ACHN (cell line): ENCODE measurements around the gene CDH26.

Source experiments
- DNase-seq: peaks from one replicate; pipeline ENCODE4 v3.0.0-alpha.2; 2015
- in situ Hi-C: cut with HindIII; loops from 2 replicates; pipeline ENCODE4 v1.10.0; 2017; ENCODE audit warnings: low sequenced_read_pairs, low pct_ligation_motif_present, low pct_unique_long_range_greater_than_20kb

Gene CDH26

DNA sequence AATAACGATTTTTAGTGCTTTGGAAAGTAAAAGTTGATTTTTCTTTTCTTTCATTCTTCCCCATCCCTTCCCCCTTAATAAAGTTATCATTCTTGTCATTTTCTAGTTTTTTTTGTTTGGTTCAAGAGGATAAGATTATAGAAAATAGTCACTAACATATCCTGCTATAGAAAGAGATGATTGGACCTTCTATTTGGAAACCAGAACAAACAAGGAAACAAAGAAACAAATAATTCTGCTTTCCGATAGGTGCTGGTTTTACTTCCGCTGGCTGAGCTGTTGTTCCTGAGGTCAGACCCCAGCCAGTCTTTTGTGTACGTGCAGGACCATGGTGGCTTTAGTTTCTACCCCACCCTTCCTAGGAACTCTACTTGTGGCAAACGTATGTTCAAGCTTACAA, at the start of gene CDH26:
Gene CDH26 (plus strand): TSS at position 301 of the 400 bp plus-strand sequence. CDS start 304 bp downstream, outside the sequence.
- no peak for DNase-seq
- in situ Hi-C loops, result no loop called here

DNA sequence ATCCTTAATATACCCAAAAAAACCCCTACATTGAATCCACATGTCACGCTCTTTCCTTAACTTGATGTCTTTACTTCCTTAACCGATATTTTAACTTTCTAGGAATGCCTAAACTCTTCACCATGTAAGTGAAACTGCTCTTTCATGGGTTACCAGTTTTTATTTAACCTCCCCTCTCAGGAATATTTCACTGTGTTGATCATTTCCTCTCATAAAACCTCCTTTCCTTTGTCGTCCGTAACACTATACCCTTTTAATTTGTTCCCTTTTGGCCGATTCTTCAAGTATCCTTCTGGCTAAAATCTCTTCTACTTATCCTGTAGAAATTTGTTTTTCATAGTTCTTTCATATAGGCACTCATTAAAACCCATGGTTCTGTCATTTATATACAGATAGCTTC, 49.4 kb upstream of the CDH26 start:
- in situ Hi-C loops, result no loop called here
- no peak for DNase-seq

GRCh38 chr20:59911041-59911440, 47.2 kb upstream of the CDH26 start:
- in situ Hi-C loops, result no loop called here
- no peak for DNase-seq

DNA sequence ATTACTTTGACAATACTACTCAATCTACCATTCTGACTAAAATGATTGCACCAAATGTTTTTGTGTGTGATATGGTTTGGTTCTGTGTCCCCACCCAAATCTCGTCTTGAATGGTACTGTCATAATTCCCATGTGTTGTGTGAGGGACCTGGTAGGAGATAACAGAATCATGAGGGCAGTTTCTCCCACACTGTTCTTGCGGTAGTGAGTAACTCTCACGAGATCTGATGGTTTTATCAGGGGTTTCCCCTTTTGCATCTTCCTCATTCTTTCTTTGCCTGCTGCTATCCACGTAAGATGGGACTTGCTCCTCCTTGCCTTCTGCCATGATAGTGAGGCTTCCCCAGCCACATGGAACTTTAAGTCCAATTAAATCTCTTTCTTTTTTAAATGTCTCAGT, 45.6 kb upstream of the CDH26 start:
- no peak for DNase-seq
- in situ Hi-C loops, result no loop called here

DNA sequence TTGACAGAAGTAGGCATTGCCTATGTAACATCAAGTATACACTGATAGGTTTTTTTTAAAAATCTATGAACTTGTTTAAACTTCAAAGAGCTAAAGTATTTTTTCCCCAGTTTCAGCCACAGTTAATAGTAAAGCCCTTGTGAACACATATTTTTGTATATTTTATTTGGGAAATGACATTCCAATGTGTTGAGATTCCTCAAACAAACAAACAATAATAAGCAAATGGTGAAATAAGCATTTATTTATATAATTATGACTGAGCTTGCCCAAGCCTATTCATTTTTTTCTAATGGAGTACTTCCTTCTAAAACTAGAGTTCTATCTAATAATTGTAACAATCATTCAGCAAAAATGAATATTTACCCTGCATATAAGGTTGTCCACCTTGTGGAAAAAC, 37.3 kb upstream of the CDH26 start:
- no peak for DNase-seq
- in situ Hi-C loops, result no loop called here

DNA sequence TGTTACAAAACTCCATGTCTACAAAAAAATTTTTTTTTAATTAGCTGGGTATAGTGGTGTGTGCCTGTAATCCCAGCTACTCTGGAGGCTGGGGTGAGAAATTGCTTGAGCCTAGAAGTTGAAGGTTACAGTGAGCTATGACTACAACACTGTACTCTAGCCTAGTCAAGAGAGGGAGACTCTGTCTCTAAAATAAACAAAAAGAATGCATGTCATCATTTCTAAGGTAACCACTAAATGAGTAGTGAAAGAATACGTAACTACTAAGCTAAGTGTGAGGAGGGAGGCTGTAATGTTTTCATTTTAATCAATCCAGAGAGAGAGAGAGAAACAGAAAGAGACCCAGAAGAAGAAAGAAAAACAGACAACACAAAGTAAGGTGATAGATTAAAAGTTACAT, 34.7 kb upstream of the CDH26 start:
- no peak for DNase-seq
- in situ Hi-C loops, result no loop called here

GRCh38 chr20:59925359-59925758, 32.9 kb upstream of the CDH26 start:
- in situ Hi-C loops, result no loop called here
- no peak for DNase-seq

GRCh38 chr20:59925899-59926298, 32.3 kb upstream of the CDH26 start:
- in situ Hi-C loops, result no loop called here
- DNase-seq, result no peak

GRCh38 chr20:59931511-59932312, 26.5 kb upstream of the CDH26 start:
- in situ Hi-C loops, result no loop called here
- DNase-seq, result no peak

GRCh38 chr20:59932616-59933295, 25.5 kb upstream of the CDH26 start:
- in situ Hi-C loops, result no loop called here
- DNase-seq, result no peak

- in situ Hi-C loops, result no loop called here
- DNase-seq, result no peak
Measured at GRCh38 chr20:59933296-59933848, 24.9 kb upstream of the CDH26 start, which contains the start of gene SYCP2. Gene SYCP2 (minus strand): TSS chr20:59933637. CDS start chr20:59922413, 11,224 bp downstream.

- in situ Hi-C loops, result no loop called here
- DNase-seq, result peak; percentile 80
Measured at GRCh38 chr20:59933849-59934585, 24.2 kb upstream of the CDH26 start.

GRCh38 chr20:59935457-59936185, 22.6 kb upstream of the CDH26 start:
- in situ Hi-C loops, result no loop called here
- no peak for DNase-seq

DNA sequence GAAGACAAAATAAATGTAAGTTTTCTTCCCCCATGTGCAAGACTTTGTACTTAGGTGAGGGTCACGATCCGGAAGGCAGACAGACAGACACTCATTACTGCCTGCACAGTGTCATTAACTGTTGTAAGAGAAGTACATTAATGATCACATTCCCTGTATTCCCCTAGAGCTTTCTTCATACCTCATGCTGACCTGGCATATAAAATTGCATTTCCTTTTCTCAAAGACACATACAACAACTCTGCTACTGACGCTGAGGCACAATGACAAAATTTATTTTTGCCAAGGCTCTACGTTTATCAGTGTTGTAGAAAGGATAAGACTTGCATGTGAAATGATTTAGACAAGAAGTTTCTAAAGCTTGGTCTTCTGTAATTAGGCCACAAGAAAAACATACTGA, 21.8 kb upstream of the CDH26 start:
- no peak for DNase-seq
- in situ Hi-C loops, result no loop called here

- in situ Hi-C loops, result no loop called here
- no peak for DNase-seq
Measured at GRCh38 chr20:59937150-59937549, 21.1 kb upstream of the CDH26 start.

GRCh38 chr20:59938221-59938620, 20.0 kb upstream of the CDH26 start:
- DNase-seq, result no peak
- in situ Hi-C loops, result no loop called here

GRCh38 chr20:59938696-59939051, 19.5 kb upstream of the CDH26 start:
- in situ Hi-C loops, result no loop called here
- no peak for DNase-seq

DNA sequence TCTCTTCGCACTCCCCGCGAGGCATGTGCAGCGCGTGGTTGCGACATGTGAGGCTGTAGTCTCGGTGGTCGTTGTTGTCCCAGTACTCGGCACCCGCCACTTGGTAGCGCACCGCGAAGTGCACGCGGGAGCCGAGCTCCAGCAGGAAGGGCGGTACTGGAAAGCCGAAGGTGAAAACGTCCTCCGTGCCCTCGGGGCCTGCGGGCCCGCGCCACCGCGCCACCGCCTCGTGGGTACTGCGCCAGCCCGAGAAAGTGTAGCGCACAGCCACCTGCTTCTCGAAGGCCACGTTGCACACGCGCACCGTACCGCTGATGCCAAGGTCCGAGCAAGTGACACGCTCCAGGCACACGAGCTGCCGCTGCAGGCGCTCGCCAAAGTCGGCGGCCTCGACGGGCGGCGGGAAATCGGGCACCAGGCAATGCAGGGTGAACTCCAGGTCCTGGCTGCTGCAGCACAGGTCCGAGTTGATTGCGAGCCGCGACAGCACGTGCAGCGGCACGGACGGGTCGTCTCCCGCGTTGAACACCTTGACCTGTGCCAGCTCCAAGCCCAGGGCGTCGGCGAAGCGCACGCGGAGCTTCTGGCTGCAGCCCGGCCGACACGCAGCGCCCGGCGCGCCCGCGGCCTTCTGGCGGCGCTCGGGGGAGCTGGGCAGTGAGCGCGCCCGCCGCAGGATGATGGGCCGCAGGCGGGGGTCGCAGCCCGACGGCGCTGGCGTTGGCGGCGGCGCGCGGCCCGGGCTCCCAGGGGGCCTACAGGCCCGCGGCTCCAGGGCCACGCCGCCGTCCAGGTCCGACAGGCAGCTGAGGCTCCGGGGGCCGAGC, 19.0 kb upstream of the CDH26 start:
- peak; percentile 19 for DNase-seq
- in situ Hi-C loops, result no loop called here
